GM12801 (cell line): ENCODE measurements around the gene CTXND2.

ENCODE experiments used
- CTCF ChIP-seq: IDR thresholded peaks from one replicate; pipeline ENCODE4 v1.5.1; 2011; ENCODE audit warnings: control low read depth; ENCODE audit not compliant: insufficient read length; ENCODE audit errors: extremely low read depth

CTXND2 gene

DNA sequence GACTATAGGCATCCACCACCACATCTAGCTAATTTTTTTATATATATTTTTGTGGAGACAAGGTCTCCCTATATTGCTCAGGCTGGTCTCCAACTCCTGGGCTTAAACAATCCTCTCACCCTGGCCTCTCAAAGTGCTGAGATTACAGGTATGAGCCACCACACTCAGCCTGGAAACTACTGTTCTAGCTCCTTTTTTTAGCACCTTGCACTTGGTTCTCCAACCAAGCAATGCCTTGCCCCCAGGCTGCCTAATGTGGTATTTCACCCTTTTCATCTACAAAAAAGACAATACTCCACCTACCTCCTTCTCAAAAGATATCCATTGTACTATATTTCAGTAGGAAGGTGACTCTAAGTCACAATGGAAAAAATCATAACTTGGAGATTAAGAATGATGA lies 17.3 kb upstream of the CTXND2 start:
- TF ChIP-seq CTCF: no peak

DNA sequence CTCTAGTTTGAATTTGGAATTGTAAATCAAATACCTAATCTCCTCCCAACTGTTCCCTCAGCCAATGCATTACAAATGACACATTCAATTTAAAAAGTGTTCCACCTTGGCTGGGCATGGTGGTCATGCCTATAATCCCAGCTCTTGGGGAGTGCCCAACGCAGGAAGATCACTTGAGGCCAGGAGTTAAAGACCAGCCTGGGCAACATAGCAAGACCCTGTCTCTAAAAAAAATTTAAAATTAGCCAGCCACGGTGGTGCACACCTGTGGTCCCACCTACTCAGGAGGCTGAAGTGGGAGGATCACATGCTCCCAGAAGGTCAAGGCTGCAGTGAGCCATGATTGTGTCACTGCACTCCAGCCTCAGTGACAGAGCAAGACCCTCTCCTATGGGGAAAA lies 14.4 kb upstream of the CTXND2 start:
- TF ChIP-seq CTCF: no peak

- TF ChIP-seq CTCF: no peak
Observed at GRCh38 chr1:150873521-150873920, 13.4 kb upstream of the CTXND2 start.

- TF ChIP-seq CTCF: no peak
Observed at GRCh38 chr1:150874455-150875196, 12.3 kb upstream of the CTXND2 start.

- TF ChIP-seq CTCF: no peak
Observed at GRCh38 chr1:150875197-150876118, 11.5 kb upstream of the CTXND2 start.

GRCh38 chr1:150876119-150876454 lies 10.8 kb upstream of the CTXND2 start:
- no peak for TF ChIP-seq CTCF

GRCh38 chr1:150881331-150882070 lies 5.4 kb upstream of the CTXND2 start:
- TF ChIP-seq CTCF: no peak
